Suprapubic skin (tissue), 4 donors: ENCODE results near the gene C15orf39. TPM values are rescaled to one million over a fixed set of nuclear protein-coding genes. Genes with fewer than 3 reads are reported as not detected.

Experiments used
- DNase-seq, 2 donors: peaks; one replicate each; pipeline ENCODE4 v3.0.0-alpha.2; 2019; ENCODE audit warnings: low spot score in 2 of 2
- H3K27ac ChIP-seq: fragments of 200-600 bp; sonication (generic); one replicate; pipeline ENCODE4 v1.5.1; 2019
- H3K27me3 ChIP-seq: fragments of 200-600 bp; sonication (generic); one replicate; pipeline ENCODE4 v1.5.1; 2019
- H3K36me3 ChIP-seq: fragments of 200-600 bp; sonication (generic); one replicate; pipeline ENCODE4 v1.5.1; 2019
- H3K4me1 ChIP-seq: fragments of 200-600 bp; sonication (generic); one replicate; pipeline ENCODE4 v1.5.1; 2019
- H3K4me3 ChIP-seq: fragments of 200-600 bp; sonication (generic); one replicate; pipeline ENCODE4 v1.5.1; 2019; ENCODE audit warnings: mild to moderate bottlenecking
- H3K9me3 ChIP-seq: fragments of 200-600 bp; sonication (generic); one replicate; pipeline ENCODE4 v1.5.1; 2019
- CTCF ChIP-seq, 2 donors: fragments of 200-600 bp in 1 of 2; fragments of 450-650 bp in 1 of 2; sonication (generic) in 1 of 2; IDR thresholded peaks; one replicate each; pipeline ENCODE4 v1.5.1; 2016 to 2019; ENCODE audit warnings: antibody characterized with exemption in 2 of 2, mild to moderate bottlenecking in 1 of 2, moderate library complexity in 1 of 2
- EP300 ChIP-seq: sonication (generic); formaldehyde crosslinking; IDR thresholded peaks from one replicate; pipeline ENCODE4 v1.6.1; 2017; ENCODE audit warnings: antibody characterized with exemption
- POLR2A ChIP-seq, 2 donors: fragments of 450-650 bp; IDR thresholded peaks; one replicate each; pipeline ENCODE4 v1.6.1; 2017; ENCODE audit warnings: antibody characterized with exemption in 2 of 2, mild to moderate bottlenecking in 2 of 2, moderate library complexity in 2 of 2
- POLR2AphosphoS5 ChIP-seq, 3 donors: sonication (generic); formaldehyde crosslinking; IDR thresholded peaks; one replicate each; pipeline ENCODE4 v1.6.1; 2017; ENCODE audit warnings: antibody characterized with exemption in 3 of 3
- WGBS: methylation state at CpG from one replicate; pipeline ENCODE4 v1.1.5; 2018; 5-methylcytosine and 5-hydroxymethylcytosine counted together
- total RNA-seq, 4 donors: library from RNA; depleted of rRNA; stranded (reverse); fragments of >200 nt; gene quantifications; one replicate each; pipeline ENCODE4 v1.1.0, GENCODE V29; 2016

The C15orf39 gene
- total RNA-seq, 4 donors from 2014 or later = 33.0 to 35.2 (median 33.3) TPM

- Histone ChIP-seq H3K4me3 (no peak overlapping the region), H3K9me3 (no peaks in the 10 kb centered on the region), H3K27ac (no peak overlapping the region), H3K36me3 (no peaks in the 10 kb centered on the region), H3K27me3 (no peaks in the 10 kb centered on the region), H3K4me1 (peaks cover 4% of the 10 kb centered on the region)
- WGBS = 60% methylated on average over 1 of the region's 4 CpGs
- TF ChIP-seq EP300 (no peak), CTCF (IDR thresholded peaks at IDR 0.05) (no peak), POLR2A (IDR thresholded peaks at IDR 0.05) (no peak), POLR2AphosphoS5 (IDR thresholded peaks at IDR 0.05) (no peak)
- no peak for DNase-seq
These were observed 9.4 kb upstream of the C15orf39 start for GRCh38 chr15:75192307-75192706.

DNA sequence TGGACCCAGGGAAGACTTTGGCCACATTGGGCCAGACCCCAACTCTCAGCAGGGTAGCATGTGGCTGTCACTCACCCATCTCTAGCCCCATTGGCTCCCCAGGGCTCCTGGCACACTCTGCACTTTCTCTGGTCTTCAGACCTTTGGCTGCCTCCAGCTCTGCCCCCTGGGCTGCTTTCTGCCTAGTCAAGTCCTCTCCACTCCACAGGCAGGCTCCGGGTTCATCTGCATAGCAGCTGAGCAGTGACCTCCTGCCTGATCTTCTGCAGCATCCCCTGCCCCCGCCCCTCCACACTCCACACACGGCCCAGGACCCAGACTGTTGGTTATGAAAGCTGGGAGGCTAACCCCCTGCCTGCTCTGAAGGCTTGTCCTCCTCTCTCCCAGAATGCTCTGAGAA, 8.4 kb upstream of the C15orf39 start:
- DNase-seq = no peak
- TF ChIP-seq POLR2AphosphoS5 (IDR thresholded peaks at IDR 0.05) = no peak
- no peak for TF ChIP-seq EP300
- TF ChIP-seq POLR2A (IDR thresholded peaks at IDR 0.05) = no peak
- no peak for TF ChIP-seq CTCF (IDR thresholded peaks at IDR 0.05)
- no peaks in the 10 kb centered on the region for H3K36me3 ChIP-seq
- 84% methylated on average over 3 of the region's 3 CpGs for WGBS
- H3K27me3 ChIP-seq = no peaks in the 10 kb centered on the region
- H3K4me1 ChIP-seq = peaks cover 4% of the 10 kb centered on the region
- no peak overlapping the region for H3K4me3 ChIP-seq
- no peak overlapping the region for H3K27ac ChIP-seq
- no peaks in the 10 kb centered on the region for H3K9me3 ChIP-seq

DNA sequence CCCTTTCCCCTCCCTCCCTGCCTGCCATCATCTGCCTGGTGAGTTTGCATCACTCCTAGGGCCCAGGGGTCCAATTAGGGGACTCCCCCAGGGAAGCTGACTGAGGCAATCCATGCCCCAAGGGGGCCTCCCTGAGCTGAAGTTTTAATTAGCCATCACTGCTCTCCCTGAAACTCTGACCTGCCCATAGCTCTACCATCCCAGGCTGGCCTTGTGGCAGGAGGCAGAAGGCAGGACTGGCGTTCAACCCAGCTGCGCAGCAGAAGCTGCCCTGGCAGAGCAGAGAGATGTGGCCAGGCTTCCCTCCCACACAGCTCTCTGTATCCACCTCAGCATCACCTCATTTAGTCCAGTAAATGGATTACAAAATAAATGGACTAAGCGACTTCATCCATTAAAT, 7.7 kb upstream of the C15orf39 start:
- H3K27ac ChIP-seq = no peak overlapping the region
- H3K4me3 ChIP-seq = no peak overlapping the region
- H3K27me3 ChIP-seq = no peaks in the 10 kb centered on the region
- DNase-seq = no peak
- WGBS = 89% methylated on average over 3 of the region's 3 CpGs
- H3K9me3 ChIP-seq = no peaks in the 10 kb centered on the region
- TF ChIP-seq POLR2A (IDR thresholded peaks at IDR 0.05) (no peak), POLR2AphosphoS5 (IDR thresholded peaks at IDR 0.05) (no peak), EP300 (no peak), CTCF (IDR thresholded peaks at IDR 0.05) (no peak)
- H3K4me1 ChIP-seq = peaks cover 8% of the 10 kb centered on the region
- no peaks in the 10 kb centered on the region for H3K36me3 ChIP-seq

DNA sequence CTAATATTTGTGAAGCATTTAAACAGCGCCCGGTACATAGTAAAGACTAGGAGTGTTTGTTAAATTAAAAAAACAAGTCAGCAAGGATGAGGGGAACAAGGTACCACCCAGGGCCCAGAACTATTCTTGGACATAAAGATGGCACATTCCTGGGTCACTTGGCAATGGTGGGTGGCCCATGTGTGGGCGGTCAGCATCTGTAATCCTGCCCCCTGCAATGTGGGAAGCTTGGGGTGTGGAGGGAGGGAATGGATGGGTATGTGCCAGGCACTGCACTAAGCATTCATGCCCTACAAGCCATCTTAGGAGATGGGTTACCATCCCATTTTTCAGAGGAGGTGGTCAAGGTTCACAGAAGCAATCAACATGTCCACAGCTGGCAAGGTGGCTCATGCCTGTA, 7.3 kb upstream of the C15orf39 start:
- H3K4me1 ChIP-seq = peaks cover 12% of the 10 kb centered on the region
- no peaks in the 10 kb centered on the region for H3K27me3 ChIP-seq
- no peak for DNase-seq
- no peak overlapping the region for H3K27ac ChIP-seq
- no peak for TF ChIP-seq POLR2A (IDR thresholded peaks at IDR 0.05)
- no peak for TF ChIP-seq EP300
- no peak for TF ChIP-seq POLR2AphosphoS5 (IDR thresholded peaks at IDR 0.05)
- no peak for TF ChIP-seq CTCF (IDR thresholded peaks at IDR 0.05)
- no peaks in the 10 kb centered on the region for H3K36me3 ChIP-seq
- WGBS = 96% methylated on average over 3 of the region's 3 CpGs
- H3K9me3 ChIP-seq = no peaks in the 10 kb centered on the region
- H3K4me3 ChIP-seq = no peak overlapping the region

DNA sequence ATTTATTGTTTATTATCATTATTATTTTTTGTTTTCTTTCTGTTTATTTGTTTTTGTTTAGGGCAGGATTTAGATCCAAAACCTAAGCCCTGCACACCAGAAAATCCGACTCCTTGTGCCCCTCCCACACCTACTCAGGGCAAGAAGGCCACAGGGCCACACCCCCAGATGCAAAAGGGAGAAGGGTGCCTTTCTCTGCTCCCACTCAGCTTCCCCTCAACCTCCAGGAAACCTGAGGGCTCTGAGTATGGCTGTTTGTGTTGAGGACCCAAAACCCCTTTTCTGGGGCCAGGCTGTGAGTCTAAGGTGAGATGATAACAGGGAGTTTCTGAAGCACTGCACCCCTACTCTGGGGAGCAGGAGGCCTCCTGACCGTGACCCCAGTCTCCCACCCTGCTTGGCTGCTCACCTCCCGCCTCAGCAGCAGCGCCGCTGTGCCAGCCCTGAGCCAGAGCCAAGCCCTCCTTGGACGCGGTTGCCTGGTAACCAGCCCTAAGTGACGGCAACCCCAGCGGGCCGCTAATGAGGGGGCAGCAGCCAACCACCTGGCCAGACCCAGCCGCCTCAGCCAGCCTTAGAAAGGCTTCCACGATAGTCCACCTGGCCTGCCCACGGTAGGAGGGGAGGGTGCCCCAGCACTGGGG, 6.4 kb upstream of the C15orf39 start:
- Histone ChIP-seq H3K9me3 (no peaks in the 10 kb centered on the region), H3K4me3 (no peak overlapping the region), H3K27ac (no peak overlapping the region), H3K4me1 (peaks cover 21% of the 10 kb centered on the region), H3K36me3 (no peaks in the 10 kb centered on the region), H3K27me3 (no peaks in the 10 kb centered on the region)
- no peak for DNase-seq
- TF ChIP-seq EP300 (no peak), CTCF (IDR thresholded peaks at IDR 0.05) (no peak), POLR2A (IDR thresholded peaks at IDR 0.05) (no peak), POLR2AphosphoS5 (IDR thresholded peaks at IDR 0.05) (no peak)
- WGBS = 21% methylated on average over 8 of the region's 13 CpGs
